Measurements from ENCODE around the gene ACTL7A. TPM values are rescaled to one million over a fixed set of nuclear protein-coding genes. Genes with fewer than 3 reads are reported as not detected.

ACTL7A gene
- total RNA-seq, 1 donor from 2014 or later: not detected

GRCh38 chr9:108851138-108851537 lies 10.9 kb upstream of the ACTL7A start:
- TF ChIP-seq CTCF (IDR thresholded peaks at IDR 0.05; ENCODE audit: insufficient read depth, low read length, poor library complexity, severe bottlenecking): no peak
- Histone ChIP-seq H3K27me3 (ENCODE audit: control insufficient read depth, insufficient read depth, low read length) (no peaks in the 10 kb centered on the region), H3K4me3 (ENCODE audit: low read depth, low read length) (no peak overlapping the region), H3K36me3 (ENCODE audit: control insufficient read depth, insufficient read depth, low read length) (no peaks in the 10 kb centered on the region)
- DNase-seq (ENCODE audit: low read depth): no peak

- Histone ChIP-seq H3K36me3 (ENCODE audit: control insufficient read depth, insufficient read depth, low read length) (no peaks in the 10 kb centered on the region), H3K27me3 (ENCODE audit: control insufficient read depth, insufficient read depth, low read length) (no peaks in the 10 kb centered on the region), H3K4me3 (ENCODE audit: low read depth, low read length) (no peak overlapping the region)
- TF ChIP-seq CTCF (IDR thresholded peaks at IDR 0.05; ENCODE audit: insufficient read depth, low read length, poor library complexity, severe bottlenecking): no peak
- no peak for DNase-seq (ENCODE audit: low read depth)
Observed at GRCh38 chr9:108852079-108852478, 10.0 kb upstream of the ACTL7A start.

GRCh38 chr9:108854094-108854493 lies 8.0 kb upstream of the ACTL7A start:
- H3K27me3 ChIP-seq (ENCODE audit: control insufficient read depth, insufficient read depth, low read length): no peaks in the 10 kb centered on the region
- no peak overlapping the region for H3K4me3 ChIP-seq (ENCODE audit: low read depth, low read length)
- no peak for TF ChIP-seq CTCF (IDR thresholded peaks at IDR 0.05; ENCODE audit: insufficient read depth, low read length, poor library complexity, severe bottlenecking)
- DNase-seq (ENCODE audit: low read depth): no peak
- H3K36me3 ChIP-seq (ENCODE audit: control insufficient read depth, insufficient read depth, low read length): no peaks in the 10 kb centered on the region

- Histone ChIP-seq H3K4me3 (ENCODE audit: low read depth, low read length) (no peak overlapping the region), H3K36me3 (ENCODE audit: control insufficient read depth, insufficient read depth, low read length) (no peaks in the 10 kb centered on the region), H3K27me3 (ENCODE audit: control insufficient read depth, insufficient read depth, low read length) (no peaks in the 10 kb centered on the region)
- no peak for TF ChIP-seq CTCF (IDR thresholded peaks at IDR 0.05; ENCODE audit: insufficient read depth, low read length, poor library complexity, severe bottlenecking)
- DNase-seq (ENCODE audit: low read depth): no peak
Observed at GRCh38 chr9:108854641-108855528, 7.2 kb upstream of the ACTL7A start.

- TF ChIP-seq CTCF (IDR thresholded peaks at IDR 0.05; ENCODE audit: insufficient read depth, low read length, poor library complexity, severe bottlenecking): no peak
- Histone ChIP-seq H3K4me3 (ENCODE audit: low read depth, low read length) (no peak overlapping the region), H3K27me3 (ENCODE audit: control insufficient read depth, insufficient read depth, low read length) (no peaks in the 10 kb centered on the region), H3K36me3 (ENCODE audit: control insufficient read depth, insufficient read depth, low read length) (no peaks in the 10 kb centered on the region)
- DNase-seq (ENCODE audit: low read depth): no peak
Observed at GRCh38 chr9:108855529-108855886, 6.6 kb upstream of the ACTL7A start.

GRCh38 chr9:108855888-108856287 lies 6.2 kb upstream of the ACTL7A start, which contains the start of gene ACTL7B:
Gene ACTL7B (minus strand): TSS chr9:108855986. CDS start chr9:108855930, 56 bp downstream.
- Histone ChIP-seq H3K4me3 (ENCODE audit: low read depth, low read length) (no peak within 1 kb of the TSS), H3K36me3 (ENCODE audit: control insufficient read depth, insufficient read depth, low read length) (no peaks in the 10 kb centered on the region), H3K27me3 (ENCODE audit: control insufficient read depth, insufficient read depth, low read length) (no peaks in the 10 kb centered on the region)
- TF ChIP-seq CTCF (IDR thresholded peaks at IDR 0.05; ENCODE audit: insufficient read depth, low read length, poor library complexity, severe bottlenecking): no peak
- no peak for DNase-seq (ENCODE audit: low read depth)
